MV-4-11 (cell line): ENCODE results near the gene IL3.

ENCODE experiments used
- DNase-seq: peaks from one replicate; lab custom pipeline; 2025; lab: John Stamatoyannopoulos, UW

Gene IL3

GRCh38 chr5:132072070-132072469 lies 11.6 kb downstream of the IL3 start:
- DNase-seq: no peak

GRCh38 chr5:132072528-132072927 lies 12.1 kb downstream of the IL3 start:
- DNase-seq: no peak

- no peak for DNase-seq
Measured at GRCh38 chr5:132073231-132074013, 13.0 kb downstream of the IL3 start, which contains the start of gene CSF2. TSS of gene CSF2 (plus strand) at chr5:132073789. CDS start at chr5:132073824, 35 bp downstream.

- DNase-seq: no peak
Measured at GRCh38 chr5:132074091-132074771, 13.8 kb downstream of the IL3 start.

- no peak for DNase-seq
Measured at GRCh38 chr5:132074772-132075718, 14.6 kb downstream of the IL3 start.

DNA sequence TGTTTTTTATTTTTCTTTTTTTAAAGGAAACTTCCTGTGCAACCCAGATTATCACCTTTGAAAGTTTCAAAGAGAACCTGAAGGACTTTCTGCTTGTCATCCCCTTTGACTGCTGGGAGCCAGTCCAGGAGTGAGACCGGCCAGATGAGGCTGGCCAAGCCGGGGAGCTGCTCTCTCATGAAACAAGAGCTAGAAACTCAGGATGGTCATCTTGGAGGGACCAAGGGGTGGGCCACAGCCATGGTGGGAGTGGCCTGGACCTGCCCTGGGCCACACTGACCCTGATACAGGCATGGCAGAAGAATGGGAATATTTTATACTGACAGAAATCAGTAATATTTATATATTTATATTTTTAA lies 15.2 kb downstream of the IL3 start:
- no peak for DNase-seq

GRCh38 chr5:132076202-132076830 lies 15.9 kb downstream of the IL3 start:
- DNase-seq: no peak

DNA sequence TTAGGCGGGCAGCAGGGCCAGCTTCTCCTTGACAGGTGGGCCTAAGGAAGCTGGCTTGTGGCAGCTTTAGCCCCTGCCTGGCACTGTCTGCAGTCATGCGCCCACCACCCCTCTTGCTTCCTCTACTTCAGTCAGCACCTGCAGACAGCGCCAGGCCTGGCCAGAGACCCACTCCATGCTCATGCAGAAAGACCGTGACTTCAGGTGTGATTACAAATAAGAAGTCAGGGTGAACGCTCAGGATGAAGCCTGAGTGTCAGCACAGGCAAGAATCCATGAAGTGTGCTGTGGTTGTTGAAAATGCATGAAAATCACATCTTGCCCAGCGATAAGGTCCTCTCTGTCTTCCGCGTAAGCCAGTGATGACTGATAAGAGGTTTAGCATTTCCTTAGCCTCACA lies 16.5 kb downstream of the IL3 start:
- DNase-seq: no peak

GRCh38 chr5:132079081-132079480 lies 18.6 kb downstream of the IL3 start:
- no peak for DNase-seq

DNA sequence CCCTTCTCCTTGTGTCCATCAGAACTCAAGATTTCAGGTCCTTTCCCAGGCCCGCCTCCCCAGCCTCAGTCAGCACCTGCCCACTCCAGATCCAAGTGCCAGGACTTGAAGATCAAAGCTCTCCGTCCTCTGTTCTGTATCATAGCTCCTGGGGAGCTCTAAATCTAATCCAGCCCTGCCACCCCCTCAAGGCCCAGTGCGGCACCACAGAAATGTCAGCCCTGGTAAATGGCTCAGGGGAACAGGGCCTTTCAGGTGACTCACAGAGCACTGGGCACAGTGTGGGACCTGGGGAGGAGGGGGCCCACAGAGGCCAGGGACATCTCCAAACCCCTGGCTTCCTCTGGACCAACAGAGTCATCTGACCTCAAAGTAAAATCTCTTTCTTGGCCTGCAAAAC lies 19.2 kb downstream of the IL3 start:
- DNase-seq: no peak

- no peak for DNase-seq
Measured at GRCh38 chr5:132080595-132080994, 20.1 kb downstream of the IL3 start.

DNA sequence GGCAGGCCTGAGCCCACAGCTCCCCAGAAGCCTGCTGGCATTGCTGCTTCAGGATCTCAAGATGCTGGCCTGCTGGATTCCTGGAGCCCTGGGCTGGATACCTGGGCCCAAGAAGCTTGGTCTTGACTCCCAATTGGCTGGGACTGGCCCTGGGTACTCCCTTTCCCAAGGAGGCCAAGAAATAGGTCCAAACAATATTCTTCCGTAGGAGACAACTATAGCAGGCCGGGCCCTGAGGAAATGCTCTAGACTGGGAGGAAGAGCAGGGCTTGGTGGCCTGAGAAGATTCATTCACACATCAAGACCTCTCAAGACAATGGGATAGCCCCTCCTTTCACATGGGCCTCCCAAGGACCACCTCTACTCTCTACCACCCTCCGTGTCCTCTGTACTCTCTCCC lies 21.0 kb downstream of the IL3 start:
- DNase-seq: no peak

DNA sequence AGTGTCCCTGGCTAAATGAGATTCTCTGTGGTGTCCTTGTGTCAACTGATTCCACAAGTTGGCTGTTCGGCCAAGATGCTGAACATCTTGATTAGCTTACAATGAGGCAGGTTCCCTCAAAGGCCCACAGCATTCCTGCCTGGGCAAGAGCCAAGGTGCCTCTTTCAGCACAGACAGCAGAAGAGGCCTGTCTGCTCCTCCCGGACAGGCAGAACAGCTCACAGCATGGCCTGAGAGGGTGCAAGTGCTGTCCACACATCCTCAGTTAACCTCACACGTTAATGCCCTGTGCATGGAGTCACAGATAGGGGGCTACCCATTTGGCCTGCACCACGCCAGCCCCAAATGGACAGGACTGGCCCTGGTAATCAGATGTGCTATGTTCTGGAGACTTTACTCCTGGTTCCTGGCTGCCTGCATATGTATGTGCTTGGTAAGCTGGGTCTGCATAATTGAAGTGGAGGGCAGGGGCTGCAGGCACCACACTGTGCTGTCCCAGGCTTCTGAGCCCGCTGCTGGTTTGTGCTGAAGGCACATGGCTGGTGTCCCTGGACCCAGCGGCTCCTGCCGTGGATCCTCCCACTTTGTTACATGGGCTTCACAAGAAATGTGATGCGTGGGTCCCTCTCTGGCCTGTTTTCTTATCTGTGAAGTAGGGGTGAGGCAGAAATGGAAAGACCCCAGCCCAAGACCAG lies 22.0 kb downstream of the IL3 start:
- DNase-seq: no peak

GRCh38 chr5:132083071-132083678 lies 22.7 kb downstream of the IL3 start:
- no peak for DNase-seq

DNA sequence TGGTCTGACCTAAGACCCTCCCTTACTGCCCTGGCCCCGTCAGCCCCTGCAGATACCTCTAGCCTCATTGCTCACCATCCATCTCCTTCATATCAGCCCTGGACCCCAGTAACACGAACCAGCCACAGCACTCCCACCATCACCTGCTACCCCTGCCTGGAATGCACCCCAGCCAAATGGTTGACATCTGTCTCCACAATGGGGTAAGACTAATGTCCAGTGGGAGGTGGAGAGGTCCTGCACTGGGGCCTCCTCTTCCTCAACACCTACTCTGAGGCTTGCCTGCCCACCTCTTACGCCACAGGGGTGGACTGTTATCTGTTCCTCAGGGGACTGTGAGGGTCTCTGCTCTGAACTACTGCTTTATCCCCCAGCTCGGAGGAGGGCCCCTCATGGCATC lies 25.2 kb downstream of the IL3 start:
- no peak for DNase-seq

GRCh38 chr5:132086277-132086794 lies 25.9 kb downstream of the IL3 start:
- no peak for DNase-seq

- DNase-seq: no peak
Measured at GRCh38 chr5:132087176-132087575, 26.7 kb downstream of the IL3 start.

GRCh38 chr5:132087661-132088060 lies 27.2 kb downstream of the IL3 start:
- DNase-seq: no peak

DNA sequence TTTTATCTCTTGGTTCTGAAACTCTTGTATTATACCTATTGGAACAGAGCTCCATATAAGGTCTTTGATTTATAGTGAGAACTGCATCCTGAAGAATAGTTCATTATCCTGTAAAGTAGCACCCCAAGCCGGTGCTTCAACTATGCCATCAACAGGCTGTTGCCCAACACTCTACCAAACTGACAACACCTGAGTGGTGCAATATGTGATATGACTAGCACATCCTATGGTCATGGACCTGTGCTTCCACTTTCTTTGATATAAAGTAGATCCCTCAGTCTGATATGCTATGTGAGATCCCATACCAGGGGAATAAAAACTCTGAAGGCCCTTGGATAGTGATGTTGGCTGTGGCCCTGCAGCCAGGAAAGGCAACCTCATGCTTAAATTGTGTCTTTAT lies 28.9 kb downstream of the IL3 start:
- DNase-seq: no peak

DNA sequence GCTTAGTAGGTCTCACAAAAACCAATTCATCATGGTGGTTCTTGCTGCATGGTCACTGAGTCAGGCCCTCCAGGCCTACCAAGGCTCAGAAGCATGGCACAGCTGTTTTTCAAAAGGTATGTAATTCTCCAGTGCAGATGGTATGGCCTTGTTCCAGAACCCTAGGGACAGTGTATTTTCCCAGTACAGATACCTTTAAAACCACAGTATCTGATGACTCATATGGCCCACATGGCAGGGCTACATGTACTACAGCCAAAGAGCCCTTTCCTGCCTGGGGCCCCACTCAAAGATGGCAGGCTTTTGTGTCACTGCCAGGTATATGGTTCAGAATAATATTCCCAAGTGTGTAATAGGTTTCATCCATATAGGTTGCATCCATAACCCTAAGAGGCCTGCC lies 29.7 kb downstream of the IL3 start:
- DNase-seq: peak; percentile 33

- no peak for DNase-seq
Measured at GRCh38 chr5:132093271-132093670, 32.8 kb downstream of the IL3 start.
